Occipital lobe (tissue), 2 donors: Measurements from ENCODE around the gene EFHD2. TPM values are rescaled to one million over a fixed set of nuclear protein-coding genes. Genes with fewer than 3 reads are reported as not detected.
"Not testable (repeated sequence)": the region's sequence is repeated elsewhere in the genome, so short reads cannot be mapped to it uniquely, and the experiment has no call there.

Experiments
- DNase-seq: peaks from one replicate; lab custom pipeline; 2025; lab: John Stamatoyannopoulos, UW
- total RNA-seq: library from RNA; depleted of rRNA; stranded (reverse); fragments of >200 nt; gene quantifications from one replicate; pipeline ENCODE4 v1.2.3, GENCODE V29; 2014

Gene EFHD2
- total RNA-seq, 1 donor from 2014 or later = 8.3 TPM

DNA sequence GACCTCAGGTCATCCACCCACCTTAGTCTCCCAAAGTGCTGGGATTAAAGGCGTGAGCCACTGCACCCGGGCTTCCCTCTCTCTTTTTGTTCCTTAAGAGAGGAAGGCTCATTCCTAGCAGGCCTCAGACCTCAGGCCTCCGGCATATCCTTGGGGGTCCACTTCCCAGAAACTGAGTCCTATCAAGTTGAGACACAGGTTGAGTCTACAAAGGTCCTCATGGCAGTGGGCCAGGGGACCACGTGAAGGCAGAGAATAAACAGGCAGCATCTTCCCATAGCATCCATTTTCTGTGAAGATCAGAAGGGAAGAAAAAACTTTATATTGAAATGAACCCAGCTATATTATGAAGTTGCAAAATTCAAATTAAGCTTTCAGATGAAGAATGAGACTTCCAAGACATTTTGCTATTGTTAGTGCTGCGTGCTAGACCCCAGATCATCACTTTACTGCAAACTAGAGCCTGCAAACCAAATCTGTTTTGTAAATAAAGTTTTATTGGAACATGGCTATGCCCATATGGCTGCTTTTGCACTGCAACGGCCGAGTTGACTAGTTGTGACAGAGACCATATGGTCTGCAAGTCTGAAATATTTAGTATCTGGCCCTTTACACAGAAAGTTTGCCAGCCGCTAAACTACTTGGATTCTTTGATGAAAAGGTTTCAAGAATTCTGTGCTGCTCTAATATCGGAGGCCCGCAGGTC, 43.3 kb downstream of the EFHD2 start:
- DNase-seq = no peak

DNA sequence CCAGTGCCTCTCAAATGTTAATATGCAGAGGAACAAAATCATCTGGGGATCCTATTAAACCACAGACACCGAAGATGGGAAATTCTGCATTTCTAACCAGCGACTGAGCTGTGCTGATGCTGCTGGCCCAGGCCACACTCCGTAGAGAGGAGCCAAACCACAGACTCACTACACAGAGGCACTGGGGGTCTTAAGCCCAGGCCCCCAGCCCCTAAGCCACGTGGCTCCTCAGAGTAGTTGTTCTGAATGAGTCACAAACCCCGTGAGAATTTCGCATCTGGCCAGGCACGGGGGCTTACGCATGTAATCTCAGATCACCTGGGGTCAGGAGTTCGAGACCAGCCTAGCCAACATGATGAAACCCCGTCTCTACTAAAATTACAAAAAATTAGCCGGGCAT, 44.0 kb downstream of the EFHD2 start:
- DNase-seq = no peak

GRCh38 chr1:15454256-15454655, 44.6 kb downstream of the EFHD2 start:
- DNase-seq = no peak

- no peak for DNase-seq
Observed at GRCh38 chr1:15455522-15455921, 45.8 kb downstream of the EFHD2 start.

DNA sequence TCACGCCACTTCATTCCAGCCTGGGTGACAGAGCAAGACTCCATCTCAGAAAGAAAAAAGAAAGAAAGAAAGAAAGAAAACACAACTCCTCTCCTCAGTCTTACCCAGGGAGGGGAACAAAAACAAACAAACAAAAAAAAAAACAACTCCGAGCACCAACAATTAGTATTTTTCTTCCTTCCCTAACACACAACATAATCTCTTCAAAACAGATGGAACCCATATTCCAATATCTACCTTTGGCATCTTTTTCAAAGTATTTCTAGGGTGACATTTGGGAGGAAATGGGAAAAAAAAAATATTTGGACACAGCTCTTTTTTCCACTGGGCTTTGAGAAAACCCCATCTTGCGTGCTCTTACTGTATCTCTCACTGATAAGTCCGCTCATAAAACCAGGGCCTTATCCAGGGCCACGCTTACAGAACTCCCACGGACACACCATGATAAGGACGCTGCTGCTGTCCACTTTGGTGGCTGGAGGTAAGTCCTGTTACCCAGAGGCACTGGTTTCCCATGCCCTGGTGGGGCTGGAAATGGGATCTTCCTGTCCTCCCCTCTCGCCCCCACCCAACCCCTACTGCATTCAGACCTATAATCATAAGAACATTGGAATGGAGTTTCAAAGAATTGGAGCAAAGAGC, 46.7 kb downstream of the EFHD2 start, which contains the start of gene CELA2A:
CELA2A (plus strand) TSS at position 420 of the 642 bp plus-strand sequence; CDS start at position 442, 22 bp downstream.
- DNase-seq = no peak

GRCh38 chr1:15457585-15457984, 47.9 kb downstream of the EFHD2 start:
- DNase-seq = no peak

DNA sequence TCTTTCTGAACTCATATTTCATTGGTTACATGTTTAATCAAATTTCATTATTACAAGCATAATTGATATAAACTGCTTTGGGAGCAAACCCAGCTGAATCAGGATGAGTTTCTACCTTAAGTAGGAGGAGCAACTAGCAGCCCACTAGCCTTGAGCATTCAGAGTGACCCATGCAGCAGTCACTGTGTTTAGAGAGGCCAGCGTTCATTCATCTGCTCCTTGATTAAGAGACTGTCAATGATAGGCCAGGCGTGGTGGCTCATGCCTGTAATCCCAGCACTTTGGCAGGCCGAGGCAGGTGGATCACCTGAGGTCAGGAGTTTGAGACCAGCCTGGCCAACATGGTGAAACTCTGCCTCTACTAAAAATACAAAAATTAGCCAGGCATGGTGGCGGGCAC, 48.7 kb downstream of the EFHD2 start:
- not testable (repeated sequence) for DNase-seq

DNA sequence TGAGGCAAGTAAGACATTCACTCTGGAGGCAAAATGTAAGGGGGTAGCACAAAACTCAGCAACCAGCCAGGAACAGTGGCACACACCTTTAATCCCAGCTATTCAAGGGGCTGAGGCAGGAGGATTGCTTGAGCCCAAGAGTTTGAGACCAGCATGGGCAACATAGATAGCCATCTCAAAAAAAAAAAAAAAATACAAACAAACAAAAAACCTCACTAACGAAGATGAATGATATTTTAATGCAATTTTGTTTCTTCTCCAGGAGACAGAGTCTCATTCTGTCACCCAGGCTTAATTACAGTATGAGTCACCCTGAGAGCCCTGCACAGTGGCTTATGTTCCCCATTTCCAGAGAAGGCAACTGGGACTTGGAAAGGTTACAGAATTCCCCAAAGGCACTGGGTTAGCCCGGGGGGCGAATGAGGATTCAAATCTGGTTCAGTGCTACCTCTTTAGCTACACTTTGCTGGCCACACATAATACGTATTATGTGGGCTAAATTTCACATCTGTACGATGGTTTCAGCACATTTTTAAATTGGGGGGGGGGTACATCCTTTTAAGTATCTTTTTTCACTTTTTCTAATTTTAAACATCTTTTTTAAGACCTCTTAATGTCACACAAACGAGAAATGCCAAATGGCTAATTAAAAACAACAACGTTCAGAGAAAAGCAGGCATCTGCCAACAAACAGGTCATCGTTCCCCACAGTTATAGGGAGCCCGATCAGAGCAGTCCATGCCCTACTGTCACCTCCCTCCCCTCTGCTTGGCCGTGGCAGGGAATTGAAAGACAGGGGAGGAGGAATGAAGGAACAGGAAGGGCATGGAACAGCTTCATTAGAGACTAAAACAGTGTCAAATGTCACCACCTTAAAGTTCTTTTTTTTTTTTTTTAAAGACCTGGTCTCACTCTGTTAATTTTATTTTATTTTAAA, 50.4 kb downstream of the EFHD2 start:
- no peak for DNase-seq

- no peak for DNase-seq
Observed at GRCh38 chr1:15460708-15461095, 51.0 kb downstream of the EFHD2 start.

DNA sequence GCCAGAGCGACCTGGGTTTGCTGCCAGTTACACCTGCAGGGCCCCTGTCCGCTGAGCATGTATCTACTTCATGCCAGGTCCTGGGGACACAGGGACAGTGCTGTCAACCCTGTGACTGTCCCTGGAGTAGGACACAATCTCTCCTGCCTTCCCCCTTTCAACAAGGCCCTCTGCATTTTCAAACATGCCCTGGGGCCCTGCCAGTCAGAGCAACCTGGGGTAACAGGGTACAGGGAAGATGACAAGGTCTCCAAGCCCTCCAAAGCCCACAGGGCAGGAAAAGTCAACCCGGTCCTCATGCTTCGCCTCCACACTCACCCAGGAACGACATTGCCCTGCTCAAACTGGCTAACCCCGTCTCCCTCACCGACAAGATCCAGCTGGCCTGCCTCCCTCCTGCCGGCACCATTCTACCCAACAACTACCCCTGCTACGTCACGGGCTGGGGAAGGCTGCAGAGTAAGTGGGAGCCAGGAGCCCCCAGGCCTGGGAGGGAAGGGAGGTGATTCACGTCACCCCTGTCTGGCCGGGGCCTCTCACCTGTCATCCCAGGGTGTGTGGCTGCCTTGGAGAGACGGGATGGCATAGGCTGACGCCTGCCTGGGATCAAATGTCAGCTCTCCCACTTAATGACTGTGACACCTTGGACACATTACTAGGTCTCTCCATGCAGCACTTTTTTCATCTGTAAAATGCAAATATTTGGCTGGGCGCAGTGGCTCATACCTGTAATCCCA, 53.5 kb downstream of the EFHD2 start:
- not testable (repeated sequence) for DNase-seq

GRCh38 chr1:15463926-15464322, 54.2 kb downstream of the EFHD2 start:
- DNase-seq = not testable (repeated sequence)

DNA sequence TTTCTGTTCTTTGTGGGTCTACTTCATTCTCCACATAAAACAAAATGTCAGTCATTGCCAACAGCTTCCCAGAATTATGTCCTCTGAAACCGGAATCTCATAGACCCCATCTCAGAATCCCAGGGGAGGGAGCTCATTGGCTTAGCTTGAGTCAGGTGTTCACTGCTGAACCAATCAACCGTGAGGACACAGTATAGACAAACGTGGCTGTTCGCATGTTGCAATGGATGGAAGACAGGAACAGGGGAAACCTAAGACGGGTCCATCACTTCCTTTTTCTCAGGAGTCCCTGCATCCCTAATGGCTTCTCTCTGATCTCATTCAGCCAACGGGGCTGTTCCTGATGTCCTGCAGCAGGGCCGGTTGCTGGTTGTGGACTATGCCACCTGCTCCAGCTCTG, 56.0 kb downstream of the EFHD2 start:
- no peak for DNase-seq

- DNase-seq = not testable (repeated sequence)
Observed at GRCh38 chr1:15466955-15467625, 57.4 kb downstream of the EFHD2 start.

DNA sequence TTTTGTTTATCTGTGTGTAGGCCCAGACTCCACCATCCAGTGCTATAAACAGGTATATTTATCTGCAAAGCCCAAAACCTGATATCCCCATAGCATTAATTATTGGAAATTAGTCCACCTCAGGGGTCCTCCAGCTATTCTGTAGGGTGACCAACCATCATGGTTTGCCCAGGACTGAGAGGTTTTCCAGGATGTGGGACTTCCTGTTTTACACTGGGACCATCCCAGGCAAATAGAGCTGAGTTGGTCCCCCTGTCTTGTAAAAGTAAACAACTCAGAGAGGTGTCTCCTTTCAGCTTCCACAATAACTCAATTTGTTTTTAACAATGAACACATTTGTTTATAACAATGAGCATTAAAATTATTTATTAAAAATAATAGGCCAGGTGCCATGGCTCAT, 58.5 kb downstream of the EFHD2 start:
- no peak for DNase-seq

DNA sequence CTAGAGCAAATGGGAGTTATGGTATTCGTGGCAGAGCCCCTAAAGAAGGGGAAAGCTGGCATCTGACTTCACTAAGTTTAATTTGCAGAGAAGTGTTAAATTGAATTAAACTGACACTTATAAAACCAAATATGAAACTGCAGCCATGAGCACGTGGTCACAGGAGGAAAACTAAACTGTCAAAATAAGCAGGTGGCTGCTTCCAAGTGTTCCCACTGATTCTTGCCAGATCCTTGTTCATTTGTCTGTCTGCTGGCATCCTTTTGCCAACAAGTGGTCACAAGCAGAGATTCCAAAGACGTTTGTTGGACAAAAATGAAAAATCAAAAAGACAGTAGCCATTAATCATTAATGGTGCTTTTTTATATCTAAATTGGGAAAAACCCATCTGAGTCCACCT, 59.7 kb downstream of the EFHD2 start:
- DNase-seq = no peak

- DNase-seq = not testable (repeated sequence)
Observed at GRCh38 chr1:15469821-15470448, 60.2 kb downstream of the EFHD2 start.

GRCh38 chr1:15471067-15471466, 61.4 kb downstream of the EFHD2 start:
- DNase-seq = not testable (repeated sequence)

- DNase-seq = not testable (repeated sequence)
Observed at GRCh38 chr1:15471723-15472122, 62.0 kb downstream of the EFHD2 start.

DNA sequence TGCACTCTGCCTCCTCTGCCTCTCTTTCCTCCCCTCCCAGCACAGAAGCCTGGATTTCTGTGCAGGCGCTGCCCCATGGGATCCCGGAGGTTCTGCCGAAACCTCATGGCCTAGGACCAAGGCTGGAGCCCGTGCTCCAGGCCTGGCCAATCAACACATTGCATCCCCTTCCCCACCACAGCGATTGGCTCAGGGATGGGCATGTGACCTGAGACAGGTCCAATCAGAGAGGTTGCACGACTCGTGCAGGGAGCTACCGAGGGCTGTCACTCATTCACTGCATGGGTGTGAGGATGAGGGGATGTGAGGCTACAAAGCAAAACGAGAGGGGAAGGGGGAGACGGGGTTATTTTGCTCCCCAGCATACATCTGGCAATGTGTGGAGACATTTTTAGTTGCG, 62.9 kb downstream of the EFHD2 start:
- no peak for DNase-seq

DNA sequence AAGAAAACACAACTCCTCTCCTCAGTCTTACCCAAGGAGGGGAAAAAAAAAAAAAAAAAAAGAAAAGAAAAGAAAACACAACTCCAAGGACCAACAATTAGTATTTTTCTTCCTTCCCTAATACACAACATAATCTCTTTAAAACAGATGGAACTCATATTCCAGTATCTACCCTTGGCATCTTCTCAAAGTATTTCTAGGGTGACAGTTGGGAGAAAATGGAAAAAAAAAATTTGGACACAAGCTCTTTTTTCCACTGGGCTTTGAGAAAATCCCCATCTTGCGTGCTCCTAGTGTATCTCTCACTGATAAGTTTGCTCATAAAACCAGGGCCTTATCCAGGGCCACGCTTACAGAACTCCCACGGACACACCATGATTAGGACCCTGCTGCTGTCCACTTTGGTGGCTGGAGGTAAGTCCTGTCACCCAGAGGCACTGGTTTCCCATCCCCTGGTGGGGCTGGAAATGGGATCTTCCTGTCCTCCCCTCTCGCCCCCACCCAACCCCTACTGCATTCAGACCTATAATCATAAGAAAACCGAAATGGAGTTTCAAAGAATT, 66.1 kb downstream of the EFHD2 start, which contains the start of gene CELA2B:
CELA2B (plus strand) TSS at position 353 of the 563 bp plus-strand sequence; CDS start at position 375, 22 bp downstream.
- DNase-seq = no peak
